ENCODE measurements around the gene MAOA.

- TF ChIP-seq CTCF (IDR thresholded peaks at IDR 0.05) (no peak), REST (IDR thresholded peaks at IDR 0.05; ENCODE audit: insufficient read depth in 1 of 2, low read depth in 2 of 2, low read length in 1 of 2) (no peak), POLR2AphosphoS5 (IDR thresholded peaks at IDR 0.05; ENCODE audit: low read depth, low read length) (no peak), TCF7L2 (IDR thresholded peaks at IDR 0.05; ENCODE audit: low read depth, low read length) (no peak), SIN3A (IDR thresholded peaks at IDR 0.05; ENCODE audit: borderline replicate concordance, insufficient read depth, low read depth, low read length) (no peak)
These were observed 61.1 kb downstream of the MAOA start for GRCh38 chrX:43717161-43717560.

All from Panc1 (cell line).